IMR-90 (cell line): ENCODE results near the gene AHI1. TPM values are rescaled to one million over a fixed set of nuclear protein-coding genes. Genes with fewer than 3 reads are reported as not detected.
A peak's percentile ranks its signal among the peaks of the same experiment; 100 is the strongest.

ENCODE experiments used
- ATAC-seq: fragments of 200-7000 bp; cut with Tn5 transposase; 2 replicates; pipeline ENCODE4 v1.9.1; 2020; ENCODE audit warnings: low read depth, mild to moderate bottlenecking, moderate library complexity
- BruUV-seq: library from RNA; stranded (reverse); fragments of 400-500 nt; replicated peaks from 2 replicates; lab custom pipeline; 2021; lab: Mats Ljungman, UMichigan
- CTCF ChIA-PET: fragments of 300-600 bp; formaldehyde crosslinking; extraction: SDS; loops from one replicate; lab custom pipeline; 2021; ENCODE audit warnings: antibody characterized with exemption; lab: Yijun Ruan, JAX
- POLR2A ChIA-PET: fragments of 300-600 bp; sonication (Branson Sonifier 250); formaldehyde crosslinking; loops from one replicate; lab custom pipeline; 2022; ENCODE audit warnings: antibody characterized with exemption; ENCODE audit not compliant: unreplicated experiment; lab: Charles Lee
- DNase-seq: peaks from one replicate; pipeline ENCODE4 v3.0.0; 2013
- H2AFZ ChIP-seq: replicated peaks from 2 replicates; pipeline ENCODE3; 2013; ENCODE audit warnings: low read length, mild to moderate bottlenecking; ENCODE audit not compliant: poor library complexity
- H2AK5ac ChIP-seq: 2 replicates; pipeline ENCODE4 v1.6.1; 2013; ENCODE audit warnings: low read depth, low read length, inconsistent platforms
- H2AK9ac ChIP-seq: replicated peaks from 2 replicates; pipeline ENCODE3; 2013; ENCODE audit warnings: mild to moderate bottlenecking, low read depth, low read length, moderate library complexity; ENCODE audit not compliant: poor library complexity
- H2BK120ac ChIP-seq: 2 replicates; pipeline ENCODE4 v1.6.1; 2013; ENCODE audit warnings: low read depth, low read length, inconsistent platforms
- H2BK15ac ChIP-seq: 3 replicates; pipeline ENCODE4 v1.6.1; 2013; ENCODE audit warnings: low read depth, low read length, inconsistent platforms
- H2BK20ac ChIP-seq: 2 replicates; pipeline ENCODE4 v1.6.1; 2013; ENCODE audit warnings: low read depth, mild to moderate bottlenecking, inconsistent platforms, low read length, moderate library complexity
- H2BK5ac ChIP-seq: 2 replicates; pipeline ENCODE4 v1.6.1; 2013; ENCODE audit warnings: mild to moderate bottlenecking, low read depth, low read length, inconsistent platforms; ENCODE audit not compliant: poor library complexity, severe bottlenecking
- H3K14ac ChIP-seq: replicated peaks from 2 replicates; pipeline ENCODE4 v1.6.1; 2013; ENCODE audit warnings: low read depth, low read length, inconsistent platforms
- H3K18ac ChIP-seq: 2 replicates; pipeline ENCODE4 v1.6.1; 2013; ENCODE audit warnings: low read depth, low read length, control low read depth
- H3K23ac ChIP-seq: 2 replicates; pipeline ENCODE4 v1.6.1; 2013; ENCODE audit warnings: low read depth, low read length, inconsistent platforms
- H3K27ac ChIP-seq: 2 replicates; pipeline ENCODE4 v1.5.1; 2013; ENCODE audit warnings: mild to moderate bottlenecking, control low read depth, low read length; ENCODE audit not compliant: insufficient read depth
- H3K27me3 ChIP-seq: 2 replicates; pipeline ENCODE4 v1.6.1; 2013; ENCODE audit warnings: low read length; ENCODE audit not compliant: control insufficient read depth, insufficient read depth
- H3K36me3 ChIP-seq: 2 replicates; pipeline ENCODE4 v1.6.1; 2013; ENCODE audit warnings: low read length, mixed read lengths; ENCODE audit not compliant: control insufficient read depth, insufficient read depth
- H3K4ac ChIP-seq: 2 replicates; pipeline ENCODE4 v1.6.1; 2013; ENCODE audit warnings: low read depth, low read length, inconsistent platforms
- H3K4me1 ChIP-seq: 2 replicates; pipeline ENCODE4 v1.6.1; 2013; ENCODE audit warnings: low read length, mixed read lengths; ENCODE audit not compliant: control insufficient read depth, insufficient read depth
- H3K4me2 ChIP-seq: 2 replicates; pipeline ENCODE4 v1.6.1; 2013; ENCODE audit warnings: low read depth, mild to moderate bottlenecking, control low read depth, low read length, moderate library complexity
- H3K4me3 ChIP-seq: 2 replicates; pipeline ENCODE4 v1.5.1; 2013; ENCODE audit warnings: low read depth, mild to moderate bottlenecking, control low read depth, low read length, moderate library complexity; ENCODE audit not compliant: insufficient read depth
- H3K56ac ChIP-seq: 2 replicates; pipeline ENCODE4 v1.6.1; 2013; ENCODE audit warnings: low read length, inconsistent platforms; ENCODE audit not compliant: insufficient read depth; ENCODE audit errors: extremely low read depth
- H3K79me1 ChIP-seq, 2 experiments: 2 replicates each; pipeline ENCODE4 v1.6.1; 2013; ENCODE audit warnings: low read length in 2 of 2, inconsistent platforms in 1 of 2, low read depth in 1 of 2
- H3K9ac ChIP-seq: 2 replicates; pipeline ENCODE4 v1.6.1; 2013; ENCODE audit warnings: low read depth, low read length, control low read depth
- H3K9me1 ChIP-seq: 2 replicates; pipeline ENCODE4 v1.6.1; 2013; ENCODE audit warnings: low read length, inconsistent platforms; ENCODE audit not compliant: insufficient read depth
- H3K9me3 ChIP-seq: 2 replicates; pipeline ENCODE4 v1.6.1; 2013; ENCODE audit warnings: low read length; ENCODE audit not compliant: control insufficient read depth, insufficient read depth
- H4K20me1 ChIP-seq: 2 replicates; pipeline ENCODE4 v1.6.1; 2013; ENCODE audit warnings: low read length, inconsistent platforms; ENCODE audit not compliant: insufficient read depth
- H4K5ac ChIP-seq: 2 replicates; pipeline ENCODE4 v1.6.1; 2013; ENCODE audit warnings: mild to moderate bottlenecking, low read depth, low read length, control low read depth
- H4K8ac ChIP-seq, 2 experiments: 2 replicates each; pipeline ENCODE4 v1.6.1; 2013; ENCODE audit warnings: low read depth in 2 of 2, low read length in 2 of 2, control low read depth in 1 of 2, inconsistent platforms in 1 of 2
- H4K91ac ChIP-seq: 2 replicates; pipeline ENCODE4 v1.6.1; 2013; ENCODE audit warnings: low read depth, low read length, inconsistent platforms; ENCODE audit not compliant: insufficient read depth
- BHLHE40 ChIP-seq: fragments of 150-350 bp; IDR thresholded peaks from 2 replicates; pipeline ENCODE4 v1.6.1; 2016; ENCODE audit warnings: mild to moderate bottlenecking, low read depth, low read length
- CEBPB ChIP-seq: IDR thresholded peaks from 2 replicates; pipeline ENCODE4 v1.6.1; 2012; ENCODE audit warnings: low read depth, low read length, improper control_type of control experiment
- CHD1 ChIP-seq: IDR thresholded peaks from 2 replicates; pipeline ENCODE4 v1.6.1; 2012; ENCODE audit warnings: low read depth, low read length, improper control_type of control experiment
- CTCF ChIP-seq: conservative IDR thresholded peaks from 2 replicates; pipeline ENCODE4 v1.5.1; 2012; ENCODE audit warnings: mild to moderate bottlenecking, low read depth, low read length, improper control_type of control experiment
- ELK1 ChIP-seq: fragments of 150-350 bp; IDR thresholded peaks from 2 replicates; pipeline ENCODE4 v1.6.1; 2016; ENCODE audit warnings: low read depth, mild to moderate bottlenecking, low read length, moderate library complexity, borderline replicate concordance
- FOS ChIP-seq: fragments of 150-350 bp; IDR thresholded peaks from 2 replicates; pipeline ENCODE4 v1.6.1; 2016; ENCODE audit warnings: low read depth, low read length
- MAFK ChIP-seq: IDR thresholded peaks from 2 replicates; pipeline ENCODE4 v1.6.1; 2012; ENCODE audit warnings: low read depth, low read length, improper control_type of control experiment
- MAZ ChIP-seq: IDR thresholded peaks from 2 replicates; pipeline ENCODE4 v1.6.1; 2012; ENCODE audit warnings: low read depth, mild to moderate bottlenecking, low read length, improper control_type of control experiment, moderate library complexity, borderline replicate concordance
- MXI1 ChIP-seq: IDR thresholded peaks from 2 replicates; pipeline ENCODE4 v1.6.1; 2012; ENCODE audit warnings: low read depth, mild to moderate bottlenecking, low read length, moderate library complexity, borderline replicate concordance
- NFE2L2 ChIP-seq: fragments of 150-350 bp; IDR thresholded peaks from 2 replicates; pipeline ENCODE4 v1.6.1; 2016; ENCODE audit warnings: low read depth, mild to moderate bottlenecking, low read length
- POLR2A ChIP-seq: IDR thresholded peaks from 2 replicates; pipeline ENCODE4 v1.6.1; 2012; ENCODE audit warnings: mild to moderate bottlenecking, low read depth, low read length
- RAD21 ChIP-seq: IDR thresholded peaks from 2 replicates; pipeline ENCODE4 v1.6.1; 2012; ENCODE audit warnings: low read length, improper control_type of control experiment
- RCOR1 ChIP-seq: IDR thresholded peaks from 2 replicates; pipeline ENCODE4 v1.6.1; 2012; ENCODE audit warnings: mild to moderate bottlenecking, low read length, improper control_type of control experiment; ENCODE audit not compliant: insufficient replicate concordance
- RFX5 ChIP-seq: IDR thresholded peaks from 2 replicates; pipeline ENCODE4 v1.8.0; 2012; ENCODE audit warnings: low read depth, mild to moderate bottlenecking, low read length, moderate library complexity
- SMC3 ChIP-seq: fragments of 150-350 bp; IDR thresholded peaks from 2 replicates; pipeline ENCODE4 v1.6.1; 2016; ENCODE audit warnings: low read depth, mild to moderate bottlenecking, antibody characterized with exemption, low read length, moderate library complexity
- WGBS, 2 experiments: methylation state at CpG; one replicate each; pipeline versions ENCODE4 v1.1.5 to v1.1.7; 2013; ENCODE audit warnings: missing lambda C conversion rate in 2 of 2; ENCODE audit not compliant: insufficient read length in 1 of 2; ENCODE audit errors: extremely low coverage in 2 of 2; 5-methylcytosine and 5-hydroxymethylcytosine counted together
- dilution Hi-C: fragments of 300-500 bp; cut with HindIII; formaldehyde crosslinking; loops from one replicate; pipeline ENCODE4 v1.14.3; 2018; ENCODE audit warnings: low sequenced_read_pairs; ENCODE audit not compliant: unreplicated experiment
- in situ Hi-C: fragments of 300-500 bp; cut with MboI; formaldehyde crosslinking; loops from 3 replicates; pipeline ENCODE4 v1.14.3; 2019; ENCODE audit warnings: low sequenced_read_pairs, inconsistent platforms, mixed read lengths
- intact Hi-C: fragments of 100-400 bp; cut with micrococcal nuclease; formaldehyde crosslinking; loops from 2 replicates; pipeline ENCODE4 v1.10.0; 2022
- polyA plus RNA-seq, 3 experiments: library from polyadenylated mRNA; depleted of rRNA; stranded (reverse); fragments of >200 nt; gene quantifications; 2 replicates each; pipeline ENCODE4 v1.2.3, GENCODE V29; 2012; ENCODE audit warnings: low replicate concordance in 1 of 3
- total RNA-seq: library from RNA; depleted of rRNA; stranded (reverse); fragments of >200 nt; gene quantifications from 2 replicates; pipeline ENCODE4 v1.2.3, GENCODE V29; 2012

AHI1 gene
- total and polyA plus RNA-seq, 2 of the 4 experiments (the other 2 are of a cell fraction), result 9.5 to 19.4 TPM

- DNase-seq (no peak), ATAC-seq (no peak)
- Histone ChIP-seq H2BK5ac (peak overlapping the region; percentile 96), H2AK9ac (no peak overlapping the region), H2BK15ac (no peak overlapping the region), H3K9me1 (no peaks in the 10 kb centered on the region), H3K79me1 (peaks cover 3 to 12% of the 10 kb centered on the region in 2 experiments; a peak in 2 of 4 replicates), H2AFZ (no peak overlapping the region), H2BK20ac (no peak overlapping the region), H3K36me3 (no peaks in the 10 kb centered on the region), H2BK120ac (no peak overlapping the region), H3K27me3 (no peaks in the 10 kb centered on the region), H2AK5ac (peak overlapping the region; percentile 9; the same call in 1 of the 2 replicates), H3K14ac (no peak overlapping the region), H3K4me3 (no peak overlapping the region), H4K20me1 (no peaks in the 10 kb centered on the region), H3K27ac (no peak overlapping the region), H3K18ac (no peak overlapping the region), H3K4me2 (no peak overlapping the region), H3K4ac (0 out of 2 replicates have a peak overlapping the region, but pooled peaks have one; percentile 7), H4K91ac (no peak overlapping the region), H4K5ac (no peak overlapping the region), H4K8ac (no peak overlapping the region; a peak in 2 of 4 replicates), H3K23ac (no peak overlapping the region), H3K9ac (no peak overlapping the region), H3K9me3 (no peaks in the 10 kb centered on the region), H3K56ac (no peak overlapping the region), H3K4me1 (no peaks in the 10 kb centered on the region)
- WGBS, 2 experiments, result 67% methylated on average over 1 of the region's 5 CpGs; no CpG with 5 or more reads in 1 of the 2 experiments
- dilution Hi-C loops (no loop called here), intact Hi-C loops (loop anchor here (5.0 kb wide), 1 partner anchor 47 kb away; no protein-coding TSS in a partner anchor), in situ Hi-C loops (no loop called here)
- CTCF ChIA-PET, result interaction anchor here (0.9 kb wide), 1 partner anchor 727 kb away, joined by 5 read pairs; no protein-coding TSS in a partner anchor
- no TSS peak for BruUV-seq
- POLR2A ChIA-PET, result no interaction called here
- TF ChIP-seq CHD1, result no peak
- TF ChIP-seq RCOR1, result no peak
- TF ChIP-seq SMC3, result no peak
- no peak for TF ChIP-seq MAFK
- no peak for TF ChIP-seq POLR2A
- TF ChIP-seq MAZ, result no peak
- no peak for TF ChIP-seq ELK1
- TF ChIP-seq MXI1, result no peak
- no peak for TF ChIP-seq NFE2L2
- no peak for TF ChIP-seq CEBPB
- TF ChIP-seq FOS, result no peak
- TF ChIP-seq RFX5, result no peak
- TF ChIP-seq CTCF, result no peak
- no peak for TF ChIP-seq BHLHE40
- no peak for TF ChIP-seq RAD21
These were observed 2.2 kb upstream of the AHI1 start for GRCh38 chr6:135499441-135500340.
